Left ventricle myocardium inferior (tissue), 1 donor: ENCODE results near the gene FCER1G. TPM values are rescaled to one million over a fixed set of nuclear protein-coding genes. Genes with fewer than 3 reads are reported as not detected.

Source experiments
- DNase-seq: peaks from one replicate; pipeline ENCODE4 v3.0.0-alpha.2; 2020
- H3K27ac ChIP-seq: fragments of 200-600 bp; replicated peaks from 2 replicates; pipeline ENCODE4 v1.8.0; 2021
- H3K27me3 ChIP-seq: fragments of 200-600 bp; 2 replicates; pipeline ENCODE4 v1.8.0; 2021; ENCODE audit warnings: low read depth
- H3K36me3 ChIP-seq: fragments of 200-600 bp; 2 replicates; pipeline ENCODE4 v1.8.0; 2021
- H3K4me1 ChIP-seq: fragments of 200-600 bp; 2 replicates; pipeline ENCODE4 v1.8.0; 2021
- H3K4me3 ChIP-seq: fragments of 200-600 bp; 2 replicates; pipeline ENCODE4 v1.8.0; 2021; ENCODE audit warnings: mild to moderate bottlenecking, moderate library complexity
- H3K9me3 ChIP-seq: fragments of 200-600 bp; replicated peaks from 2 replicates; pipeline ENCODE4 v1.8.0; 2021
- intact Hi-C: fragments of 100-400 bp; cut with micrococcal nuclease; formaldehyde crosslinking; loops from one replicate; pipeline ENCODE4 v1.11.0; 2022
- total RNA-seq: library from RNA; stranded (reverse); fragmentation: NEBNext Ultra II Directional; extraction: Animal tissue kit (Norgen Biotek cat#: 25700); gene quantifications from one replicate; pipeline ENCODE4 v1.2.1, GENCODE V29; 2021
- TF ChIP-seq, protein P1 (sequence below): fragments of 200-600 bp; IDR thresholded peaks from 2 replicates; pipeline ENCODE4 v1.8.0; 2021; ENCODE audit warnings: antibody characterized with exemption, mild to moderate bottlenecking, borderline replicate concordance
- donor health status: DM: no; HTN: yes; CAD: no; lungs with severe emphysema.

Gene FCER1G
- total RNA-seq, 1 donor from 2014 or later, result 22.0 TPM

DNA sequence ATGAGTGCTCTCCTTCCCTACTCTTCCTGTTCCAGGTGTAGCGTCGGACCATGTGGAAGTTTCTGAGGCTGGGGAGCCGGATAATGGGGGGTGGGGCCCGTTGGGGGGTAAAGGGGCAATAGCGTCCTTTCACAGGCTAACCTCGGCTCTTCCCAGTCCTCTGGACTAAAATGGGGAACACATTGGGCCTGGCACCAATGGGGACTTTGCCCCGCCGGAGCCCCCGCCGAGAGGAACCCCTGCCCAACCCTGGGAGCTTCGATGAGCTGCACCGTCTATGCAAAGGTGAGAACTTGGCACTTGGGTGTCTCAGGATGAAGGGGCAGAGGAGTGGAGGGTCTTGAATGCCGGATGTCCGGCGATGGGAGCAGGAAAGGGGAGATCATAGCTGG, 11.2 kb downstream of the FCER1G start:
- peak overlapping the region; percentile 92 for H3K27ac ChIP-seq
- DNase-seq, result no peak
- no peaks in the 10 kb centered on the region for H3K27me3 ChIP-seq
- peaks cover 27% of the 10 kb centered on the region for H3K4me1 ChIP-seq
- no peaks in the 10 kb centered on the region for H3K9me3 ChIP-seq
- H3K36me3 ChIP-seq, result peaks cover 23% of the 10 kb centered on the region
- TF ChIP-seq, protein P1, sequence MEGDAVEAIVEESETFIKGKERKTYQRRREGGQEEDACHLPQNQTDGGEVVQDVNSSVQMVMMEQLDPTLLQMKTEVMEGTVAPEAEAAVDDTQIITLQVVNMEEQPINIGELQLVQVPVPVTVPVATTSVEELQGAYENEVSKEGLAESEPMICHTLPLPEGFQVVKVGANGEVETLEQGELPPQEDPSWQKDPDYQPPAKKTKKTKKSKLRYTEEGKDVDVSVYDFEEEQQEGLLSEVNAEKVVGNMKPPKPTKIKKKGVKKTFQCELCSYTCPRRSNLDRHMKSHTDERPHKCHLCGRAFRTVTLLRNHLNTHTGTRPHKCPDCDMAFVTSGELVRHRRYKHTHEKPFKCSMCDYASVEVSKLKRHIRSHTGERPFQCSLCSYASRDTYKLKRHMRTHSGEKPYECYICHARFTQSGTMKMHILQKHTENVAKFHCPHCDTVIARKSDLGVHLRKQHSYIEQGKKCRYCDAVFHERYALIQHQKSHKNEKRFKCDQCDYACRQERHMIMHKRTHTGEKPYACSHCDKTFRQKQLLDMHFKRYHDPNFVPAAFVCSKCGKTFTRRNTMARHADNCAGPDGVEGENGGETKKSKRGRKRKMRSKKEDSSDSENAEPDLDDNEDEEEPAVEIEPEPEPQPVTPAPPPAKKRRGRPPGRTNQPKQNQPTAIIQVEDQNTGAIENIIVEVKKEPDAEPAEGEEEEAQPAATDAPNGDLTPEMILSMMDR, result no peak
- H3K4me3 ChIP-seq, result peak overlapping the region; percentile 80
- intact Hi-C loops, result loop anchor here (10.0 kb wide), 1 partner anchor 158 kb away; no protein-coding TSS in a partner anchor

DNA sequence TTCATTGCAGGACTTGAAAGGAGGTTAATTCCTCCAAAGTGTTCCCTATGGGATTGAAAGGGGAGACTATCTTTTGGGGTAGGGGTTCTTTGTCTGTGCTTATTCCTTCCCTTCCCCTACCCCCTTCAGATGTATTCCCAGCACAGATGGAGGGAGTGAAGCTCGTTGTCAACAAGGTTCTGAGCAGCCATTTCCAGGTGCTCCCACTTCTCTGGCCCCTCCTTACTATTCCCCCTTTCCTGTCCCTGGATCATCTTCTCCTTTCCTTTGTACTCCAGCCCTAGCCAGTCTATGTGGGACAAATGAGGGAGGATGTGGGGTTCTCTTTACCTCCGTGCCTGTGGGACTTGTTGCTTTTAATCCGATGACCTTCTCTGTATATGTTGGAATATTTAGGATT, 11.7 kb downstream of the FCER1G start:
- intact Hi-C loops, result loop anchor here (10.0 kb wide), 1 partner anchor 158 kb away; no protein-coding TSS in a partner anchor
- Histone ChIP-seq H3K4me3 (peak overlapping the region; percentile 80), H3K27me3 (no peaks in the 10 kb centered on the region), H3K27ac (peak overlapping the region; percentile 92), H3K36me3 (peaks cover 23% of the 10 kb centered on the region), H3K9me3 (no peaks in the 10 kb centered on the region), H3K4me1 (peaks cover 27% of the 10 kb centered on the region)
- TF ChIP-seq, protein P1, result no peak
- DNase-seq, result no peak

DNA sequence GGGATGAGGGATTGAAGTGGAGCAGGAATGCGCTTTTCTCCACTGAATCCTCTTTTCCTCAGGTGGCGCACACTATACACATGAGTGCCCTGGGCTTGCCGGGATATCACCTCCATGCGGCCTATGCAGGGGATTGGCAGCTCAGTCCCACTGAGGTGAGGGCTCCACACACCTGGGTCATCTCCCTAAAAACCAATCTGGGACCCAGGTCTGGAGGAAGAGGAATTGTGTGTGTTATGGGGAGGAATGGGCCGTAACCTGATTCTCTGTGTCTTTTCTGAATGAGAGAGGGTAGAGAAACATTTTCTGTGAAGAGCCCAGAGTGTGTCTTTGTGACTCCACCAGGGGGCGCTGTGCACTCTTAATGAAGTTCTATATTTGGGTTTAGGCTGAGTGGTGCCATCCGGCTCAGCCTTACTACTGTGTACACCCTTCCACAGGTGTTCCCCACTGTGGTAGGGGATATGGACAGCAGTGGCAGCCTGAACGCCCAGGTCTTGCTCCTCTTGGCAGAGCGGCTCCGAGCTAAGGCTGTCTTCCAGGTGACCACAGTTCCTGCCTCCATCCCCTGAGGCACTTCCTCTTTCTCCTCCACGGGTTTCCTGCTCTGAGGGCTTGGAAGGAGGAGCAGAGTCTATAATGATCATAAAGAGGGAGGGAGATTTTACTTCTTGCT, 12.2 kb downstream of the FCER1G start:
- H3K27me3 ChIP-seq, result no peaks in the 10 kb centered on the region
- intact Hi-C loops, result loop anchor here (10.0 kb wide), 1 partner anchor 157 kb away; no protein-coding TSS in a partner anchor
- TF ChIP-seq, protein P1, result peak; percentile 93
- H3K4me1 ChIP-seq, result peaks cover 27% of the 10 kb centered on the region
- peaks cover 23% of the 10 kb centered on the region for H3K36me3 ChIP-seq
- peak overlapping the region; percentile 80 for H3K4me3 ChIP-seq
- peak; percentile 83 for DNase-seq
- peak overlapping the region; percentile 92 for H3K27ac ChIP-seq
- H3K9me3 ChIP-seq, result no peaks in the 10 kb centered on the region

DNA sequence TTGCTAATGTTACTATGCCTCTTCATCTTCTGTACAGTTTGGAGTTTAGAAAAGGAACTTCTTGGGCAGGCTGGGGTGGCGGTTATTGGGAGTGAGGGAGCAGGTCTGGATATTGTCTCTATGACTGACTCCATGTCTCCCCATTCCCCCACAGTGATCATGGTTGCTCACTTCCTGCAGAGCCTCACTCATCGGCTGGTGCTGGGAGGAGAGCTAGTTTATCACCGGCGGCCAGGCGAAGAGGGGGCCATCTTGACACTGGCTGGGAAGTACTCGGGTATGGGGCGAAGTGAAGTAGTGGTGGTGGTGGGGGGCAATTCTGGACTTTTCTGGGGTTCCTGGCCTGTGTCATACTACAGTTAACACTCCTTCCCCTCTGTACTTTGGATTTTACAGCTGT, 12.9 kb downstream of the FCER1G start:
- Histone ChIP-seq H3K9me3 (no peaks in the 10 kb centered on the region), H3K36me3 (peaks cover 23% of the 10 kb centered on the region), H3K4me1 (peaks cover 27% of the 10 kb centered on the region), H3K27me3 (no peaks in the 10 kb centered on the region), H3K27ac (peak overlapping the region; percentile 92), H3K4me3 (peak overlapping the region; percentile 80)
- intact Hi-C loops, result loop anchor here (10.0 kb wide), 1 partner anchor 157 kb away; no protein-coding TSS in a partner anchor
- DNase-seq, result no peak
- TF ChIP-seq, protein P1, result no peak

DNA sequence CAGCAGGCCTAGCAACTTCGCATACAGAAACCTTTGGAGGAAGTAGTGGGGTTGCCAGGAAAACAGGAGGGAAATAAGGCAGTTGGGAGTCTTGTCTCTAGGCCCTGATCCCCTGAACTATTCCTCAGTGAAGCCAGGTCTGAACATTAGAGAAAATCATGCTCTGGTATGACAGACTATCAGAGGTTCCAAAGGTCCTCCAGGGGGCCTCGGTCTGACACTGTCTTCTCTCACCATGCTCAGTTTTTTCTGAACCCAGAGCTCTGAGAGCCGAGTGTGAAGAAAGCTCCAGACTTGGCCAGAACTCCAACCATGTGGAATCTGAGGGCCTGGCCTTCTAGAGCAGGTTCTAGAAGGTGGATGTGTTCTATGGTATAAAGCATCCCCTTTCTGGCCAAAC, 14.8 kb downstream of the FCER1G start:
- no peak for DNase-seq
- TF ChIP-seq, protein P1, result no peak
- intact Hi-C loops, result loop anchor here (10.0 kb wide), 1 partner anchor 155 kb away; no protein-coding TSS in a partner anchor
- Histone ChIP-seq H3K27me3 (no peaks in the 10 kb centered on the region), H3K27ac (no peak overlapping the region), H3K4me1 (peaks cover 27% of the 10 kb centered on the region), H3K9me3 (no peaks in the 10 kb centered on the region), H3K4me3 (no peak overlapping the region), H3K36me3 (peaks cover 23% of the 10 kb centered on the region)
